Right lobe of liver (tissue), 6 donors: ENCODE results near the gene PNP. TPM values are rescaled to one million over a fixed set of nuclear protein-coding genes. Genes with fewer than 3 reads are reported as not detected.

ENCODE experiments used
- ATAC-seq, 4 donors: fragments of 200-7000 bp; cut with Tn5 transposase; one replicate each; pipeline ENCODE4 v1.9.1; 2020; ENCODE audit warnings: mild to moderate bottlenecking in 4 of 4, moderate library complexity in 4 of 4
- DNase-seq, 3 donors: peaks; one replicate each; pipeline ENCODE4 v3.0.0-alpha.2; 2020
- H3K27ac ChIP-seq, 3 donors: fragments of 200-600 bp; one replicate each; pipeline ENCODE4 v1.8.0; 2022
- H3K27me3 ChIP-seq, 2 donors: fragments of 200-600 bp; one replicate each; pipeline ENCODE4 v1.8.0; 2022
- H3K36me3 ChIP-seq, 4 donors: fragments of 200-600 bp; sonication (generic) in 1 of 4; one replicate each; pipeline versions ENCODE4 v1.5.1 to v1.8.0; 2017 to 2022; ENCODE audit warnings: control low read depth in 1 of 4
- H3K4me1 ChIP-seq, 4 donors: fragments of 200-600 bp; sonication (generic) in 1 of 4; one replicate each; pipeline versions ENCODE4 v1.5.1 to v1.8.0; 2017 to 2022; ENCODE audit warnings: control low read depth in 1 of 4
- H3K4me3 ChIP-seq, 3 donors: fragments of 200-600 bp; one replicate each; pipeline ENCODE4 v1.8.0; 2022
- H3K9me3 ChIP-seq, 4 donors: fragments of 200-600 bp; sonication (generic) in 1 of 4; one replicate each; pipeline versions ENCODE4 v1.5.1 to v1.8.0; 2017 to 2022; ENCODE audit warnings: control low read depth in 1 of 4
- POLR2A ChIP-seq: fragments of 450-650 bp; IDR thresholded peaks from one replicate; pipeline ENCODE4 v1.6.1; 2017; ENCODE audit warnings: antibody characterized with exemption, mild to moderate bottlenecking
- WGBS: methylation state at CpG from one replicate; pipeline ENCODE4 v1.1.6; 2018; ENCODE audit warnings: low coverage, low lambda C conversion rate; ENCODE audit not compliant: insufficient coverage; ENCODE audit errors: missing lambda C conversion rate; 5-methylcytosine and 5-hydroxymethylcytosine counted together
- intact Hi-C, 2 donors: fragments of 100-400 bp; cut with DNase I; formaldehyde crosslinking; loops; one replicate each; pipeline versions ENCODE4 v1.11.2 to v1.14.1; 2022
- total RNA-seq, 6 experiments: library from RNA; depleted of rRNA in 2 of 6; stranded (reverse); fragments of >200 nt in 2 of 6; fragmentation: NEBNext Ultra II Directional in 3 of 6; extraction: Animal tissue kit (Norgen Biotek cat#: 25700) in 3 of 6; gene quantifications; one replicate each; pipeline versions ENCODE4 v1.1.0 to v1.2.4, GENCODE V29; 2016 to 2023
- TF ChIP-seq, protein P1 (sequence below), 4 donors: fragments of 200-600 bp in 3 of 4; fragments of 450-650 bp in 1 of 4; IDR thresholded peaks; one replicate each; pipeline versions ENCODE4 v1.5.1 to v1.8.0; 2016 to 2022; ENCODE audit warnings: antibody characterized with exemption in 4 of 4, mild to moderate bottlenecking in 2 of 4
- donor health status: DM: no; HTN: yes; CAD: no.
- donor health status: DM: no; HTN: no; CAD: no.
- donor health status: DM: no; HTN: no; CAD: no.
- donor health status: DM: no; HTN: yes; CAD: no.
- donor health status: DM: no; HTN: yes; CAD: no.

The PNP gene
- total RNA-seq, 6 experiments from 2014 or later = 22.1 to 48.9 (median 30.9) TPM

DNA sequence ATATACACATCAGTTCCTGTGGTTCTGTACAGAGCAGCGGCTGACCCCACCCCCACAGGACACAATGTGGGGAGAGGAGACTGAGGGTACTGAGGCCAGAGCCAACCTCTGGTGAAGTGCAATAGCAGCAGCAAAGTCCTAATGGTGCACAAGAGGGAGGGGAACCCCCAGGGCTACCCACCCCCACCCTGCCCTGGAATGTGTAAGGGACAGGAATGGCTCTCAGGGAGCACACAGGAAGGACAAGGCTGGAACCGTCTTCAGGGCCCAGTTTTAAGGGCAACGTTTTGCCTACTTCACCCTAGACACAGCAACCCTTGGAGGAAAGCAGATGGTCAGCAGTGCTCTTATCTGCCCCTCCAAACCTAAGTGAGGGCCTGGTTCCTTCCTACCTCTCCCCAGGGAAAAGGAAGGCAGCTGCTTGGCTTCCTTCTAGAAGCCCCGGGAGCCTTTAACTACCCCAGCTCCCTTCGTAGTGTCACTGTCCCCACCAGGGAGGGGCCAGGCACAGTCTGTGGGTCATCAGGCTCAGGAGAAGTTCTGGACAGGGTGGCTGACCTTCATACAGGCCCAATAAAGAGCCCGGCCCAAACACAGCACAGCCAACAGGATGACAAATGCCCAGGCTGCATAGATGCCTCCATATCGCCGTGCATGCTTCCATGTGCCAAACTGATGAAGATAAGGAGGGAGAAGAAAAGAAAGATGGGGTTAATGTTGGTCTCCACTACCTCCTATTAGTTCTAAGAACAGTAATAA is 11.0 kb upstream of the PNP start:
- Histone ChIP-seq H3K4me1 (peaks cover 0 to 27% (median 12%) of the 10 kb centered on the region in 4 donors), H3K27me3 (no peaks in the 10 kb centered on the region), H3K36me3 (peaks cover 0 to 37% (median 14%) of the 10 kb centered on the region in 4 donors), H3K27ac (no peak overlapping the region), H3K9me3 (no peaks in the 10 kb centered on the region), H3K4me3 (no peak overlapping the region)
- no peak for ATAC-seq
- DNase-seq = no peak
- TF ChIP-seq, protein P1, sequence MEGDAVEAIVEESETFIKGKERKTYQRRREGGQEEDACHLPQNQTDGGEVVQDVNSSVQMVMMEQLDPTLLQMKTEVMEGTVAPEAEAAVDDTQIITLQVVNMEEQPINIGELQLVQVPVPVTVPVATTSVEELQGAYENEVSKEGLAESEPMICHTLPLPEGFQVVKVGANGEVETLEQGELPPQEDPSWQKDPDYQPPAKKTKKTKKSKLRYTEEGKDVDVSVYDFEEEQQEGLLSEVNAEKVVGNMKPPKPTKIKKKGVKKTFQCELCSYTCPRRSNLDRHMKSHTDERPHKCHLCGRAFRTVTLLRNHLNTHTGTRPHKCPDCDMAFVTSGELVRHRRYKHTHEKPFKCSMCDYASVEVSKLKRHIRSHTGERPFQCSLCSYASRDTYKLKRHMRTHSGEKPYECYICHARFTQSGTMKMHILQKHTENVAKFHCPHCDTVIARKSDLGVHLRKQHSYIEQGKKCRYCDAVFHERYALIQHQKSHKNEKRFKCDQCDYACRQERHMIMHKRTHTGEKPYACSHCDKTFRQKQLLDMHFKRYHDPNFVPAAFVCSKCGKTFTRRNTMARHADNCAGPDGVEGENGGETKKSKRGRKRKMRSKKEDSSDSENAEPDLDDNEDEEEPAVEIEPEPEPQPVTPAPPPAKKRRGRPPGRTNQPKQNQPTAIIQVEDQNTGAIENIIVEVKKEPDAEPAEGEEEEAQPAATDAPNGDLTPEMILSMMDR (IDR thresholded peaks at IDR 0.05) = no peak
- no peak for TF ChIP-seq POLR2A
- 54% methylated on average over 3 of the region's 8 CpGs for WGBS
- intact Hi-C loops = no loop called here

DNA sequence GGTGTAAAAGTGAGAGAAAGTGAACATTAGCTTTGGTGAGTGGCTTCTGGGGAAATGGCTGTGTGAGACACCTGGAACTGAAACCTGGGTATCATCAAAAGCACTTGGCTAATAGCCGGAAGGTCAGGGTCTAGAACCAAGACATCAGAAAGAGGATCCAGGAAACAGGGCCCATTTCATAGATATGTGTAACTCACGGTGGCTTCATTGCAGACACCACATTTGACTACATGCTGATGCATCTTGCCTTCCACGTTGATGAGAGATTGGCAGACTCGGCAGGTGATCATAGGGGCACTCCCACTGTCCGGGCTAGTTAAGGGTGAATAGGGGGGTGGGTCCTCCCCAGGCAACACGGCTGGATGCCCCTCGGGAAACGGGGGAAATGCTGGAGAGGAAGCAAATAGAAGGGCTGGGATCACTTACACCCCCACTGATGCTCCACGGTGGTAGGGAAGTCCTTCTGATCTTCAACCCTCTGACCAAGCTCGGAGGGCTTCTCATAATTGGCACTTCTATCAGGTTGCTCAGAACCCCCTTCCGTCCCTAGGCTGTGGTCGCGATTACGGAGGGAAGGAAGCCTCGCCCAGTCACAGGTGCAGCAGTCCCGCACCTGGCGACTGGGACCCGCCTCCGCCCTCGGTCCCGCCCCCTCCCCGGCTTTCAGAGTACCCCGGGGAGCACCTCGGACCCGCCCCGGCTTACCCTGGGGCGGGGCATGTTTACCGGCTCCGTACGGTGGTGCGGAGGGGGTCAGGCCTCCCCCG is 8.6 kb upstream of the PNP start:
- Histone ChIP-seq H3K36me3 (peaks cover 0 to 37% (median 14%) of the 10 kb centered on the region in 4 donors), H3K4me1 (peaks cover 0 to 20% (median 8%) of the 10 kb centered on the region in 4 donors), H3K27me3 (no peaks in the 10 kb centered on the region), H3K27ac (peak overlapping the region; percentile 84 to 85 (median 84)), H3K4me3 (peak overlapping the region; percentile 72 to 81 (median 79)), H3K9me3 (no peaks in the 10 kb centered on the region)
- peak in 1 of 3 donors; percentile 29 for DNase-seq
- TF ChIP-seq POLR2A = no peak
- TF ChIP-seq, protein P1 (IDR thresholded peaks at IDR 0.05) = no peak
- peak in 3 of 4 donors; percentile 0 to 1 (median 1) for ATAC-seq
- WGBS = 7% methylated on average over 10 of the region's 32 CpGs
- intact Hi-C loops = no loop called here

DNA sequence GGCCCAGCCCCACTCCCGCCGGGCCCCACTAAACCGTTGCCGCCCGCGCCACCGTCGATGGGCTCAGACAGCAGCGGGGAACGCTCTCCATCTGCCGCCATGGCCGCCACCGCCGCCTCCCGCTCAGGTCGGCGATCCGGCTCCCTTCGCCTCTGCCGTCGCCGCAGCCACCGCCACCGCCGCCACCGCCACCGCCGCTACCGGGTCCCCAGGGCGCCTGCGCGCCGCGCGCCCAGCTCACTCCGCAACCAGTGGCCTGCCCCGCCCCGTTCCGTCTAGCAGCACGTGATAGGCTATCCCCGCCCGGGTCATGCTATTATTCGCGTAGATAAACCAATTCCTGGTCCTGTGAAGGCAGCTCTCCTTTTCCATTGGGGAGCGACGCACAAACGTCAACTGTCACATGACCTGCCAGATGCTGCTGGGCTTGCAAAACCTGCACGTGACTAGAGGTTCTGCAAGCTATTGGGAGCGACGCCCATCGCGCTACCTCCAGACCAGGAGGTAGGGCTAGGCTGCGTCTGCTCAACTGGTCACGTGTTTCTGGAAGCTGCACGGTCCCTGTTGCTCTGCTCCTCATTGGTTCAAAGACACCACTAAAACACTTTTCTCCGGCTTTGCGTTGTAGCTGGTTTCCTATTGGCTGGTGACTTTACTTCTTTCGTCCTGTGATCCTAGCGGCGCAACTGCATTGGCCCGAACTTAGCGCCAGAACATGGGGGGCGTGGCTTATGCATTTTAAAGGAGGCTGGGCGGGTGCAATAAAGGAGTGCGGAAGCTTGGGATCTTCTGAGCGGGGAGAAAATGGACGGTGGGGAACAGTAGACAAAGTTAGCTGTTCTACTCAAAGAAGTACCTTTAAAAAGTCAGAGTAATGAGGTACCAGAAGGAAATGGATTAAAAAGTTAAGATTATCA is 7.7 kb upstream of the PNP start, which contains the start of gene PIP4P1:
Gene PIP4P1 (minus strand): TSS at position 210 of the 917 bp plus-strand sequence. CDS start 109 bp downstream, at position 101.
- TF ChIP-seq, protein P1 (IDR thresholded peaks at IDR 0.05) = peak in 1 of 4 donors; percentile 4
- peak; percentile 80 for TF ChIP-seq POLR2A
- Histone ChIP-seq H3K4me3 (peak within 1 kb of the TSS; percentile 72 to 81 (median 79)), H3K27me3 (no peaks in the 10 kb centered on the region), H3K9me3 (no peaks in the 10 kb centered on the region), H3K4me1 (peaks cover 0 to 12% (median 4%) of the 10 kb centered on the region in 4 donors), H3K27ac (peak within 1 kb of the TSS; percentile 84 to 85 (median 84)), H3K36me3 (peaks cover 0 to 35% (median 13%) of the 10 kb centered on the region in 4 donors)
- intact Hi-C loops = no loop called here
- 1% methylated on average over 33 of the region's 67 CpGs for WGBS
- ATAC-seq (peak; percentile 95 to 97 (median 95)), DNase-seq (peak; percentile 98 to 100 (median 99))

DNA sequence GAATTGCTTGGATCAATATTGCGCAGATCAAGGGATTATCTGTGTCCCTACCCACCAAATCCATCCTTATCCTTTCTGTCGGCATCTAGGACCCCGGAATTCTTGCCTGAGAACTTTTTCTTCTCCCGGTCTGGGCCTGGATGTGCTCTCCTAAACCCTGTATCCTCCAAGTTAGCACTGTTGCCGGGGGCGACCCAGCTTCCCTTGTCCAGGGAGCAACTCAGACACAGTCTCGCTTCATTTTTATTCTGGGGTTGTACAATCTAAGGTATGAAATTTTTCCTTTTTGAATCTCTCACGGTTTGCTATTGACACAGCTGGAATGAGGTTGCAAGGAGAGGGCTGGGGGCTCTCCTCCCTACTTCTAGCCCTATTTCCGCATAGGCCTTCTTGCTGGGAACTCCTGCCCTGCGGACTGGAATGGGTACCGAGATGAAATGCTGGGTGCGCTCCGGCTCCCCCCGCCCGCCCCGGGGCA is 403 bp upstream of the PNP start:
- DNase-seq = peak in 1 of 3 donors; percentile 31
- WGBS = 29% methylated on average over 11 of the region's 16 CpGs
- intact Hi-C loops = no loop called here

More for the DNA sequence above, 403 bp upstream of the PNP start:
- TF ChIP-seq POLR2A = no peak
- TF ChIP-seq, protein P1 (IDR thresholded peaks at IDR 0.05) = no peak
- Histone ChIP-seq H3K4me3 (peak overlapping the region; percentile 76 to 93 (median 90)), H3K9me3 (no peaks in the 10 kb centered on the region), H3K4me1 (peaks cover 0 to 37% (median 8%) of the 10 kb centered on the region in 4 donors), H3K27ac (peak overlapping the region in 2 of 3 donors; percentile 82 to 90), H3K36me3 (peaks cover 0 to 4% (median under 1%) of the 10 kb centered on the region in 4 donors), H3K27me3 (no peaks in the 10 kb centered on the region)
- ATAC-seq = no peak
